ENCODE data around the gene ADH5.

Gene ADH5

GRCh38 chr4:99090481-99091215 lies 2.1 kb upstream of the ADH5 start:
- TF ChIP-seq ZBTB7A (IDR thresholded peaks at IDR 0.05; ENCODE audit: low read depth): no peak
- TF ChIP-seq TCF12 (IDR thresholded peaks at IDR 0.05; ENCODE audit: low read depth): no peak
- no peak for TF ChIP-seq TAF1 (IDR thresholded peaks at IDR 0.05; ENCODE audit: low read depth)
- no peak for TF ChIP-seq YY1 (IDR thresholded peaks at IDR 0.05; ENCODE audit: low read depth)
- no peak for TF ChIP-seq EP300 (IDR thresholded peaks at IDR 0.05; ENCODE audit: borderline replicate concordance)
- no peak for TF ChIP-seq REST (IDR thresholded peaks at IDR 0.05; ENCODE audit: low read depth)
- TF ChIP-seq RAD21 (IDR thresholded peaks at IDR 0.05; ENCODE audit: low read depth): no peak

GRCh38 chr4:99088023-99088449 lies 552 bp downstream of the ADH5 start:
- TF ChIP-seq CREB1 (IDR thresholded peaks at IDR 0.05; ENCODE audit: low read depth) (no peak), CEBPB (IDR thresholded peaks at IDR 0.05) (peak; percentile 67), EP300 (IDR thresholded peaks at IDR 0.05; ENCODE audit: borderline replicate concordance) (no peak)

GRCh38 chr4:99084595-99084994 lies 4.0 kb downstream of the ADH5 start:
- TF ChIP-seq CREB1 (IDR thresholded peaks at IDR 0.05; ENCODE audit: low read depth) (no peak), CEBPB (IDR thresholded peaks at IDR 0.05) (no peak), REST (IDR thresholded peaks at IDR 0.05; ENCODE audit: low read depth) (no peak), EP300 (IDR thresholded peaks at IDR 0.05; ENCODE audit: borderline replicate concordance) (no peak), TAF1 (IDR thresholded peaks at IDR 0.05; ENCODE audit: low read depth) (no peak), USF1 (IDR thresholded peaks at IDR 0.05) (no peak), EGR1 (IDR thresholded peaks at IDR 0.05) (no peak), RAD21 (IDR thresholded peaks at IDR 0.05; ENCODE audit: low read depth) (no peak), NFIC (IDR thresholded peaks at IDR 0.05) (no peak), MAX (IDR thresholded peaks at IDR 0.05) (no peak), YY1 (IDR thresholded peaks at IDR 0.05; ENCODE audit: low read depth) (no peak), TEAD4 (IDR thresholded peaks at IDR 0.05) (no peak), FOXM1 (IDR thresholded peaks at IDR 0.05; ENCODE audit: borderline replicate concordance, low read depth) (no peak), TCF12 (IDR thresholded peaks at IDR 0.05; ENCODE audit: low read depth) (no peak), ZBTB7A (IDR thresholded peaks at IDR 0.05; ENCODE audit: low read depth) (no peak)

- TF ChIP-seq MAX (IDR thresholded peaks at IDR 0.05) (no peak), NFIC (IDR thresholded peaks at IDR 0.05) (no peak), EP300 (IDR thresholded peaks at IDR 0.05; ENCODE audit: borderline replicate concordance) (no peak)
Measured at GRCh38 chr4:99082192-99082591, 6.4 kb downstream of the ADH5 start.

GRCh38 chr4:99079625-99080295 lies 8.8 kb downstream of the ADH5 start:
- no peak for TF ChIP-seq CREB1 (IDR thresholded peaks at IDR 0.05; ENCODE audit: low read depth)
- TF ChIP-seq ZBTB7A (IDR thresholded peaks at IDR 0.05; ENCODE audit: low read depth): no peak
- no peak for TF ChIP-seq EGR1 (IDR thresholded peaks at IDR 0.05)
- TF ChIP-seq YY1 (IDR thresholded peaks at IDR 0.05; ENCODE audit: low read depth): no peak
- no peak for TF ChIP-seq FOXM1 (IDR thresholded peaks at IDR 0.05; ENCODE audit: borderline replicate concordance, low read depth)
- no peak for TF ChIP-seq CEBPB (IDR thresholded peaks at IDR 0.05)
- TF ChIP-seq TAF1 (IDR thresholded peaks at IDR 0.05; ENCODE audit: low read depth): no peak
- TF ChIP-seq TCF12 (IDR thresholded peaks at IDR 0.05; ENCODE audit: low read depth): no peak
- TF ChIP-seq EP300 (IDR thresholded peaks at IDR 0.05; ENCODE audit: borderline replicate concordance): no peak
- no peak for TF ChIP-seq NFIC (IDR thresholded peaks at IDR 0.05)

GRCh38 chr4:99078931-99079624 lies 9.5 kb downstream of the ADH5 start:
- no peak for TF ChIP-seq TCF12 (IDR thresholded peaks at IDR 0.05; ENCODE audit: low read depth)
- TF ChIP-seq FOXM1 (IDR thresholded peaks at IDR 0.05; ENCODE audit: borderline replicate concordance, low read depth): no peak
- no peak for TF ChIP-seq CREB1 (IDR thresholded peaks at IDR 0.05; ENCODE audit: low read depth)
- TF ChIP-seq YY1 (IDR thresholded peaks at IDR 0.05; ENCODE audit: low read depth): no peak
- no peak for TF ChIP-seq TAF1 (IDR thresholded peaks at IDR 0.05; ENCODE audit: low read depth)
- TF ChIP-seq EGR1 (IDR thresholded peaks at IDR 0.05): no peak
- TF ChIP-seq MAX (IDR thresholded peaks at IDR 0.05): no peak
- TF ChIP-seq RAD21 (IDR thresholded peaks at IDR 0.05; ENCODE audit: low read depth): no peak
- no peak for TF ChIP-seq USF1 (IDR thresholded peaks at IDR 0.05)

All from Ishikawa (cell line).